Left renal pelvis (tissue), 4 donors: ENCODE results near the gene LTB4R2. TPM values are rescaled to one million over a fixed set of nuclear protein-coding genes. Genes with fewer than 3 reads are reported as not detected.

ENCODE experiments used
- DNase-seq, 4 donors: peaks; one replicate each; pipeline ENCODE4 v3.0.0-alpha.2; 2013; ENCODE audit warnings: low read depth in 4 of 4, low spot score in 3 of 4
- polyA plus RNA-seq, 4 donors: library from polyadenylated mRNA; unstranded; fragments of 120-200 nt; gene quantifications; one replicate each; pipeline ENCODE4 v1.2.1, GENCODE V29; 2013; ENCODE audit not compliant: insufficient read length in 4 of 4

LTB4R2 gene
- polyA plus RNA-seq, 4 donors: 1.7 to 4.4 (median 3.0) TPM

DNA sequence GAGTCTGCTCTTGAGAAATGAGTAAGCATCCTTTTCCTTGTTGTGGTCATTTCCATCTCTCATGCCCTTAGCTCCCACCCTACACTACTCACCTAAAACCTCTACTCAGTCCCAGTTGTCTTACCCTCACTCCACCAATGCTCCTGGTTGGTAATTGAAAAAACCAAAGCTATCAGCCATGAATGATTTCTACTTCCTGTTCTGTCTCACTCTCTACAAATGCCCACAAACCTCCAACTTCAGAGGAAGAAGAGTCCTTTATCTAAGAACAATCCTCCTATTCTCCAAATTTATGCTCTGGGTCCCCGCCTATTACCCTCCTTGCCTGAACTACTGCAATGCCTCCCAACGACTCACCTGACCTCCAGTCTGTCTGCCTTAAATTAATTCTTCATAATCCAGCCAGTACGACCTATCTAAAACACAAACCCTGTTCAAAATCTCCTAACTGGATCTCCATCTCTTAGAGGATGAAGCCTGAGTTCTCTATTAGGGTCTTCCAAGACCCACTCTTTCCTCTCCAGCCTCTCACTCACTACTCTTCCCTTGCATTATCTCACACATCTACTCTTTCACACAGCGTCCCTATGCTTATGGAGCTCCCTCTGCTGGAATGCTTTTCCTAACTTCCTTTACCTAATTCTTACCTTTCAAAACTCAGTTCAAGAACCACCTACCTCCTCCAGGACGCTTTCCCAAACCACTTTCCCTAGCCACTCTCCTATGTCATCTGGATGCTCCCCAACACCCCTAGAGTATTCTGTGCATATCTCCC lies 12.6 kb upstream of the LTB4R2 start:
- no peak for DNase-seq

- no peak for DNase-seq
Observed at GRCh38 chr14:24298892-24299254, 11.1 kb upstream of the LTB4R2 start.

- DNase-seq: peak; percentile 75 to 85 (median 78)
Observed at GRCh38 chr14:24299255-24300191, 10.4 kb upstream of the LTB4R2 start, which contains the start of the genes DHRS1 and NOP9. Gene DHRS1 (minus strand): TSS chr14:24299780. CDS start chr14:24299106, 674 bp downstream. Gene NOP9 (plus strand): TSS chr14:24299850. CDS start chr14:24299955, 105 bp downstream.

- no peak for DNase-seq
Observed at GRCh38 chr14:24300326-24300980, 9.5 kb upstream of the LTB4R2 start.

DNA sequence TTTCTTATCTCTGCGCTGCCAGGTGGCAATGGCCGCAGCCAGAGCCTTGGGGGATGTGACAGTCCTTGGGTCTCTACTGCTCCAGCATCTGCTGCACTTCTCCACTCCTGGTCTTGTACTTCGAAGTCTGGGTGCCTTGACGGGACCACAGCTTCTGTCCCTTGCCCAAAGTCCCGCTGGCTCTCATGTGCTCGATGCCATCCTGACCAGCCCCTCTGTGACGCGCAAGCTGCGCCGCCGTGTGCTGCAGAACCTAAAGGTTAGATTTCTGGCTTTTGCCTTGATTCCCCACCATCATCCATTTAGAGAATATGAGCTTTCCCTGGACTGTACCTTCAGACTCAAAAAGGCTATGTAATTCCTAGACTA lies 5.9 kb upstream of the LTB4R2 start:
- no peak for DNase-seq

DNA sequence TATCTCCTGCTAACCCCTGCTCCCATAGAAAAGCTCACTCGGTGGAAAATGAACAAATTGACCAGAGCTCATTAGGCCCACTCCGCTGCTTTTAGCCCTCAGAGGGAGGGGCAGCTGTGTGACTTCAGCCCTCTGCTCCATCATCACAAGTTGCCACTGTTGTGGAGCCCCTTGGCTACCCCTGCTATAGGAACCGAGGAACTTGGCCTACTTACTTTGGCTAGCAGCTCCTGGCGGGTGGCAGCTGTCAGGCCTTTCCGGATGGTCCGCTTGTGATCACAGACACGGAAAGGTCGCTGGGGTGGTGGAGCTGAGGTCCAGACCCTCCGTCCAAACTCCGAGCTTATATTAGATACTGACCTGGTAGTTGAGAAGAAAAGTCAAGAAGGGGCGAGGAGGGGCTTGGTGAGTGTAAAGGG lies 2.8 kb upstream of the LTB4R2 start:
- no peak for DNase-seq

DNA sequence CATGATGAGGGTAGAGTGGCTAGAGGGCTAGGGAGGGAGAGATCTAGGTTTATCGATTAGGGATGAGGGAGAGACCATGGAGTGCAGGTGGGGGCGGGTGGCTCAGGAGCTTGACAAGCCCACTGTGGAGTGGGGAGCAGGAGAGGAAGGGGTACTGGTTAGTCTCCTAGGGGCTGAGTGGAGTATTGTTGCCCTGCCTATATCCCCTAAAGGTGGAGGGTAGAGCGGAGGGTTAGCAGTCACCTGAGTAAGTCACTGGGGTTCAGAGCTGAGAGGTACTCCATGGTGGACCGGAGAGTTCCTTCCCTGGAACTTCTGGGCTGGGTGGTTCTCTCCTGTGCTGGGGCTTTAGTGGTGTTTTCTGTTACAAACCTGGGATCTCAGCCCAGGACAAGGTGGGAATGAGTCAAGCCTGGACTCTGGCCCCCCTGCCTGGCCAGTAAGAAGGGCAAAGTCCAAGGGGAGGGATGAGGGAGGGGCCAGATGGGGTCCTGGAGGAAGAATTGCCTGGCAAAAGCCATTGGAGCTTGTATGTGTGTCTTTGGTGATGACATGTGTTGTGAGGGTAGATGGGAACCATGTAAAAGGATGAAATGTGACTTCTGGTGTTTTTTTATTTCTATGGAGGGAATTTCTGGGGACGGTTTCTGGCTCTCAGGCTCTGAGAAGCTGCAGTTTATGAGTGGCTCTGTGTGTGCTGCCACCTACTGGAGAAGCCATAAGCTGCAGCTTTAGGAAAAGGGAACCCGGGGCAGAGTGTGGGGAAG lies 2.2 kb upstream of the LTB4R2 start, which contains the start of gene CIDEB:
Gene CIDEB, minus strand, starts transcription at position 403 of the 767 bp plus-strand sequence. Its CDS starts 119 bp downstream, at position 284.
- no peak for DNase-seq

DNA sequence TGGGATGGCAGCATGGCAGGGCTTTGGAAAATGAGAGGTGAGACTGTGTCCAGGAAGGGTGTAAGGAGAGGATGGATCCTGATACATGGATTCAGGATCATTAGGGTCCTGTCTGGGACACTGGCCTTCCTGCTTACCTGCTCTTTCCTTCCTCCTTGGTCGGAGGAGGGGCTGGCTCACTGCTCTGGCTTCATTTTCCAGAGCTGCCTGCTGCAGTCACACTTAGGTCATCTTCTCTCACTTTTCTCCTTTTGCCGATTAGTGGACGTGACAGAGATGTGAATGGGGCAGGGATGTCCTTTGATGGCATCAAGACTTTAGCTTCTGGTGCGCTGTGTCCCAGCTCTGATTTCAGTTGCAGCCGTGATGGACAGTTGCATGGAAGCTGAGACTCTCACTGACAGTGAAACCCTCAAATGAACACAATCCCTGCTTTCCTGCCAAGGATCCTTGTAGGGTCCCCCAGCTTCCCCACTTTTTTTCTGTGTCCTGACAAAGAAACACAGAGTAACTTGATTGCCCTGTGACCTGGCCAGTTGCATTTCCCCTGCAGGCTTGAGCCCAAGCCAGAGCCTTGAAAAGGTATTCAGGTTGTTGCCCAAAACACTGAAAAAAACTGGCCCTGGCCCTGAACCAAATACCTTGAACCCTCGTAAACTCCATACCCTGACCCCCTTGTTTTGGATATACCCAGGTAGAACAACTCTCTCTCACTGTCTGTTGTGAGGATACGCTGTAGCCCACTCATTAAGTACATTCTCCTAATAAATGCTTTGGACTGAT lies 1.4 kb upstream of the LTB4R2 start:
- DNase-seq: no peak

- DNase-seq: no peak
Observed at GRCh38 chr14:24310265-24310645, 315 bp downstream of the LTB4R2 start.

GRCh38 chr14:24310646-24311604 lies 985 bp downstream of the LTB4R2 start, which contains the start of gene LTB4R:
Gene LTB4R (plus strand): TSS chr14:24311502. CDS start chr14:24315652, 4,150 bp downstream.
- no peak for DNase-seq

GRCh38 chr14:24311837-24312615 lies 2.1 kb downstream of the LTB4R2 start:
- DNase-seq: no peak

DNA sequence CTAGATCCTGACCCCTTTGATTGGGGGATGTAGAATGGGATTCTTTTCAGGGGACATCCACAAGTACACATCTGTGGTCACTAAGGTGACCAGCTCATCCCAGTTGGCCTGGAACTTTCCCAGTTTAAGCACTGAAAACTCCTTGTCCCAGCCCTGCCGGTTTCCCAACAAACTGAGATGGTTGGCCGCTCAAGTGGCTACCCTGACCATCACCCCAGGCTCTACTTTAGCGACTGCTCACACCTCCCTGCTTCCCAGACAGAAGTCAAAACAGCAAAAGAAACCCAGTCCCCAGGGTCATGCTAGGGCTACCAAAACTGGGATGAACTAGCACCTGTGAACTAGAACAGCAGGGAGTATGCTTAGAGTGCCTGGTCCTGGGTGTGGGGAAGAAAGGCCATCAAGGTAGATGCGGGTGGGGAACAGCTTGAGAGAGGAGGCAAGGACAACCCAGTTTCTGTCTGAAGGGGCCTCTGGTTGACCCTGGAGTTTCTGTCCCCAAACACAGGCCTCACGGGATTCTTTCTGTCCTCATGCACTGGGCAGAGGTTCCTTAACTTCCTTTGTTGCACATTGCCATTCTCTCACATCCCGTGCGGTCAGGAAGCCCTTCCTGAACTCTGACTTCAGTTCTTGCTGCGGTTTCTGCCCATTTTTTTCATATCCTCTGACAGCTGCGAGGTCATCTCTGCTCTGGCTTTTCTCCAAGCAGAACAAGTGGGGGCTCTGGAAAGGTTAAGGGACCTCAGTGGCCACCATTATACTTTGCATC lies 3.0 kb downstream of the LTB4R2 start:
- DNase-seq: no peak

DNA sequence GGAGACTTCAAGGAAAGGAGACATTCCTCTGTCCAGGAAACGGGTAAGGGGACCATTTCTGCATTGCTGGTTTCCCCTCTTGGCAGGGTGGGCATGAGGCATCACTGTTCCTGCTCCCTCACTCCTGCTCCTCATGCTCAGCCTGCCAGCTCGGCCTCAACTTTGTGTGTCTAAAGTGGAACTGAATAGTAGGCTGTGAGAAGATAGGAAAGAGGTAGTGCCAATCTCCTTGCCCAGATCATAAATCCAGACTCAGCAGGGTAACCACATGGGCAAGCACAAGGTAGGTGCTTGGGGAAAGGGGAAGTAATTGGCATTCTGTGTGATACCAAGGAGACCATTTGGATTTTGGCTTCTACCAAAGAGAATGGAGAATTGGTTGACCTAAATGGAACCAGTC lies 4.0 kb downstream of the LTB4R2 start:
- no peak for DNase-seq

- no peak for DNase-seq
Observed at GRCh38 chr14:24314377-24315193, 4.6 kb downstream of the LTB4R2 start.

GRCh38 chr14:24315243-24315806 lies 5.4 kb downstream of the LTB4R2 start:
- no peak for DNase-seq
